Colonic mucosa (tissue), 4 donors: ENCODE data around the gene ZNF134. TPM values are rescaled to one million over a fixed set of nuclear protein-coding genes. Genes with fewer than 3 reads are reported as not detected.

ENCODE experiments used
- DNase-seq: peaks from one replicate; pipeline ENCODE4 v3.0.0-alpha.2; 2020
- H3K27ac ChIP-seq: fragments of 200-600 bp; one replicate; pipeline ENCODE4 v1.8.0; 2021
- H3K27me3 ChIP-seq: fragments of 200-600 bp; one replicate; pipeline ENCODE4 v1.8.0; 2021
- H3K36me3 ChIP-seq: fragments of 200-600 bp; one replicate; pipeline ENCODE4 v1.8.0; 2021
- H3K4me1 ChIP-seq: fragments of 200-600 bp; one replicate; pipeline ENCODE4 v1.8.0; 2021; ENCODE audit warnings: mild to moderate bottlenecking
- H3K4me3 ChIP-seq: fragments of 200-600 bp; one replicate; pipeline ENCODE4 v1.8.0; 2021
- H3K9ac ChIP-seq, 2 donors: one replicate each; pipeline ENCODE4 v1.7.0; 2013; ENCODE audit warnings: control low read depth in 2 of 2, low read depth in 2 of 2, low read length in 2 of 2
- H3K9me3 ChIP-seq: fragments of 200-600 bp; one replicate; pipeline ENCODE4 v1.8.0; 2021
- CTCF ChIP-seq: fragments of 200-600 bp; IDR thresholded peaks from one replicate; pipeline ENCODE4 v1.8.0; 2022; ENCODE audit warnings: antibody characterized with exemption, mild to moderate bottlenecking
- intact Hi-C: fragments of 100-400 bp; cut with DNase I; formaldehyde crosslinking; loops from one replicate; pipeline ENCODE4 v1.14.1; 2022
- total RNA-seq, 2 donors: library from RNA; stranded (reverse); fragmentation: NEBNext Ultra II Directional in 1 of 2; extraction: Animal tissue kit (Norgen Biotek cat#: 25700) in 1 of 2; gene quantifications; one replicate each; pipeline ENCODE4 v1.2.1, GENCODE V29; 2021
- donor health status: healthy.
- donor health status: DM: no; HTN: no; CAD: no.
- donor health status: DM: no; HTN: no; CAD: no.

Gene ZNF134
- total RNA-seq, 2 donors from 2014 or later: 5.8 to 7.7 TPM

DNA sequence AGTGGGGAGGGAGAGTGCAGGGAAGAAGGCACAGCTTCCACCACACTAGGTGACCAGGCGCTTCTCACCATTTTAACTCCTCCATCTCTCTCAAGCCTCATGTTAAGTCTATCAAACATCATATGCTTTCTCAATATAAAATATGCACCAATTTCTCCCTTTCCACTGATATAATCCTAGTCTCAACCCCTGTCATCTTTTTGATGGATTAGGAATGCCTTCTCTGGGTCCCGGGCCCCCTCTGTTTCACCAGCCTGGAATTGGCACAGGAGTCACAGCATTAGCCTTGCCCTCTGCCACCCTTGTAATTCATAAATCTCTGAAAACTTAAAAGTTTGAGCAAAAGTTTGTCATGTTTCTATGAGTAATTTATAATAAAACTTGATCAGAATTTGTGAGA is 54.6 kb downstream of the ZNF134 start, which contains the start of gene ZSCAN4:
Gene ZSCAN4, plus strand, starts transcription at position 301 of the 400 bp plus-strand sequence. CDS start 7,211 bp downstream, outside the sequence.
- Histone ChIP-seq H3K27ac (no peak within 1 kb of the TSS), H3K4me1 (no peaks in the 10 kb centered on the region), H3K36me3 (no peaks in the 10 kb centered on the region), H3K27me3 (no peaks in the 10 kb centered on the region), H3K9me3 (no peaks in the 10 kb centered on the region), H3K4me3 (no peak within 1 kb of the TSS), H3K9ac (no peak within 1 kb of the TSS)
- intact Hi-C loops: no loop called here
- no peak for TF ChIP-seq CTCF
- DNase-seq: no peak

DNA sequence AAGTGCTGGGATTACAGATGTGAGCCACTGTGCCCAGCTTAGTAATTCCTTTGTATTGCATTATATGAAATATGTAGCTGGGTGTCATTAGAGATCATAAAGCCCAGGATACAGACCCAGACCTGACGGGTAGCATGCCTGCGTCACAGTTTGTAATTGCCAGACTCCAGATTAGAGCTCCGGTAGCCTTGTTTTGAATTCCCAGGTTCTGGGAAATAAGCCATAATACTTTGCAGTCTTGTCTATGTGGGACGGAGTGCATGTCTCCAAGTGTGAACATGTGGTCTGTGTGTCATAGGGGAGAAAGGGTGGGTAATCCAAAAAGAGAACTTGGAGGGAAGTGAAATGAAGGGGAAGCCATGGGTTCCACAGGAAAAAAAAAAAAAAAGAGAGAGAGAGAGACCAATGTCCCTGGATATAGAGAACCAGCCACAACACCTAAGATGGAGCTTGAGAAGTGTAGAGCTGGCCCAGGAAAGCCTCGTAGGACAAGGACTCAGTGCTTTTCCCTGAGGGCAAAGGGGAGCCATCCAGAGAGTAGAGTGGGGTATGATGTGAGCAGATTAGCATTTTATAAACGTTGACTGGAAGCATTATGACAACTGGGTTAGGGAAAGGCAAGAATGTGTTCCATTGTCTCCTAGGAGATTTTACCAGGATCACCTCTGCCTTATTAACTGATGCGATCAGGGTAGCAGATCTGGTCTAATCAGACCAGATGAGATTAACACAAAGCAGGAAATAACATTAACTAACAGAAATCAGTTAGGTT is 57.3 kb downstream of the ZNF134 start:
- no peaks in the 10 kb centered on the region for H3K4me1 ChIP-seq
- TF ChIP-seq CTCF: no peak
- H3K9ac ChIP-seq: no peak overlapping the region
- H3K27me3 ChIP-seq: no peaks in the 10 kb centered on the region
- no peaks in the 10 kb centered on the region for H3K36me3 ChIP-seq
- no peak for DNase-seq
- no peaks in the 10 kb centered on the region for H3K9me3 ChIP-seq
- H3K4me3 ChIP-seq: no peak overlapping the region
- no peak overlapping the region for H3K27ac ChIP-seq
- intact Hi-C loops: no loop called here

DNA sequence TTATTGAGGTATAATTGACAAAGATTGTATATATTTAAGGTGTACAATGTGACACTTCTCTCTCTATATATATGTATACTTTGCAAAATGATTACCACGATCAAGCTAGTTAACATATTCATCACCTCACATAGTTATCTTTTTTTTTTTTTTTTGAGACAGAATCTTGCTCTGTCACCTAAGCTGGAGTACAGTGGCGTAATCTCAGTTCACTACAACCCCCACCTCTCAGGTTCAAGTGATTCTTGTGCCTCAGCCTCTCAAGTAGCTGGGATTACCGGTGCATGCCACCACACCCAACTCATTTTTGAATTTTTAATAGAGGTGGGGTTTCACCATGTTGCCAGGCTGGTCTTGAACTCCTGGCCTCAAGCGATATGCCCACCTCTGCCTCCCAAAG is 58.4 kb downstream of the ZNF134 start:
- Histone ChIP-seq H3K27ac (no peak overlapping the region), H3K9ac (no peak overlapping the region), H3K9me3 (no peaks in the 10 kb centered on the region), H3K4me1 (no peaks in the 10 kb centered on the region), H3K4me3 (no peak overlapping the region), H3K27me3 (no peaks in the 10 kb centered on the region), H3K36me3 (no peaks in the 10 kb centered on the region)
- DNase-seq: no peak
- no peak for TF ChIP-seq CTCF
- intact Hi-C loops: no loop called here

Other genes with a start within 250 kb of the ZNF134 start
- gene ZNF548, start 224.4 kb upstream of the ZNF134 start, total RNA-seq: 1 to 10 TPM; 6.5 to 7.6 TPM
- gene ZNF17, start 203.1 kb upstream of the ZNF134 start, total RNA-seq: 1 to 10 TPM; 6.2 to 6.9 TPM
- 1 to 10 TPM; 9.2 to 9.3 TPM for gene ZNF749, start 178.9 kb upstream of the ZNF134 start, total RNA-seq
- gene VN1R1, start 157.1 kb upstream of the ZNF134 start, total RNA-seq: under 1 TPM; 0.21 to 0.25 TPM
- 1 to 10 TPM; 3.5 to 5.3 TPM for gene ZNF772, start 136.7 kb upstream of the ZNF134 start, total RNA-seq
- 1 to 10 TPM; 3.6 to 4.4 TPM for gene ZNF419, start 126.5 kb upstream of the ZNF134 start, total RNA-seq
- gene ZNF773, start 114.3 kb upstream of the ZNF134 start, total RNA-seq: 1 to 10 TPM; 4.7 to 5.3 TPM
- 1 to 10 TPM; 2.6 to 2.8 TPM for gene ZNF549, start 86.9 kb upstream of the ZNF134 start, total RNA-seq
- 1 to 10 TPM; 4.0 to 5.1 TPM for gene ZNF550, start 54.4 kb upstream of the ZNF134 start, total RNA-seq
- gene ZNF416, start 35.3 kb upstream of the ZNF134 start, total RNA-seq: 1 to 10 TPM; 2.2 to 3.5 TPM
- gene ZIK1, start 30.1 kb upstream of the ZNF134 start, total RNA-seq: 1 to 10 TPM; 1.3 to 1.8 TPM
- 1 to 10 TPM; 1.2 to 4.1 TPM for gene ZNF530, start 14.4 kb upstream of the ZNF134 start, total RNA-seq
- gene ZNF211, start 18.9 kb downstream of the ZNF134 start, total RNA-seq: 1 to 10 TPM; 6.0 to 6.1 TPM
- gene ZSCAN4, start 54.7 kb downstream of the ZNF134 start, total RNA-seq: not detected
- gene ZNF551, start 67.7 kb downstream of the ZNF134 start, total RNA-seq: 1 to 10 TPM; 4.7 to 5.9 TPM
- gene ZNF154, start 95.0 kb downstream of the ZNF134 start, total RNA-seq: 1 to 10 TPM in 1 of 2 donors, under 1 TPM in 1; 0.67 to 2.0 TPM
- gene ZNF671, start 113.4 kb downstream of the ZNF134 start, total RNA-seq: 1 to 10 TPM; 2.9 TPM
- gene ZNF776, start 132.6 kb downstream of the ZNF134 start, total RNA-seq: 10 to 100 TPM; 13.5 to 14.5 TPM
- 10 to 100 TPM; 13.1 to 17.6 TPM for gene ZNF586, start 155.4 kb downstream of the ZNF134 start, total RNA-seq
- 10 to 100 TPM; 21.7 to 24.8 TPM for gene ZNF552, start 200.7 kb downstream of the ZNF134 start, total RNA-seq
- 10 to 100 TPM; 12.5 to 22.3 TPM for gene ZNF587B, start 216.1 kb downstream of the ZNF134 start, total RNA-seq
- 10 to 100 TPM; 46.4 to 70.7 TPM for gene ZNF587, start 235.6 kb downstream of the ZNF134 start, total RNA-seq